Ectodermal cell (in vitro differentiated cells): Measurements from ENCODE around the gene KCTD10.
A peak's percentile ranks its signal among the peaks of the same experiment; 100 is the strongest.

Experiments
- H3K27ac ChIP-seq: 2 replicates; pipeline ENCODE4 v1.7.0; 2013; ENCODE audit warnings: mild to moderate bottlenecking, low read depth, low read length; ENCODE audit not compliant: insufficient read depth, poor library complexity, severe bottlenecking
- H3K27me3 ChIP-seq: 2 replicates; pipeline ENCODE4 v1.7.0; 2013; ENCODE audit warnings: mild to moderate bottlenecking, low read length; ENCODE audit not compliant: insufficient read depth, control insufficient read depth, poor library complexity, severe bottlenecking
- H3K36me3 ChIP-seq: one replicate; pipeline ENCODE4 v1.7.0; 2013; ENCODE audit warnings: low read length; ENCODE audit not compliant: control insufficient read depth, insufficient read depth
- H3K4me1 ChIP-seq: one replicate; pipeline ENCODE4 v1.7.0; 2013; ENCODE audit warnings: low read length; ENCODE audit not compliant: control insufficient read depth, insufficient read depth
- H3K4me3 ChIP-seq: 2 replicates; pipeline ENCODE4 v1.7.0; 2013; ENCODE audit warnings: low read depth, low read length, control low read depth; ENCODE audit not compliant: insufficient read depth
- H3K9me3 ChIP-seq: 2 replicates; pipeline ENCODE4 v1.7.0; 2013; ENCODE audit warnings: mild to moderate bottlenecking, low read length, moderate library complexity; ENCODE audit not compliant: control insufficient read depth
- WGBS, 2 experiments: methylation state at CpG; one replicate each; pipeline ENCODE4 v1.1.7; 2013; ENCODE audit warnings: missing lambda C conversion rate in 2 of 2; 5-methylcytosine and 5-hydroxymethylcytosine counted together

KCTD10 gene

GRCh38 chr12:109487181-109488050 lies 10.3 kb upstream of the KCTD10 start:
- Histone ChIP-seq H3K4me3 (no peak overlapping the region), H3K27ac (no peak overlapping the region), H3K27me3 (no peaks in the 10 kb centered on the region), H3K4me1 (no peaks in the 10 kb centered on the region), H3K36me3 (peaks cover 50% of the 10 kb centered on the region), H3K9me3 (no peaks in the 10 kb centered on the region)
- 94% methylated on average over 9 of the region's 9 CpGs for WGBS, 2 experiments

GRCh38 chr12:109485201-109485600 lies 8.1 kb upstream of the KCTD10 start:
- Histone ChIP-seq H3K36me3 (peaks cover 47% of the 10 kb centered on the region), H3K27me3 (no peaks in the 10 kb centered on the region), H3K4me1 (no peaks in the 10 kb centered on the region), H3K4me3 (no peak overlapping the region), H3K9me3 (no peaks in the 10 kb centered on the region), H3K27ac (no peak overlapping the region)
- WGBS, 2 experiments, result 96% methylated on average over 4 of the region's 4 CpGs

- Histone ChIP-seq H3K27me3 (no peaks in the 10 kb centered on the region), H3K27ac (no peak overlapping the region), H3K4me3 (no peak overlapping the region), H3K4me1 (no peaks in the 10 kb centered on the region), H3K9me3 (no peaks in the 10 kb centered on the region), H3K36me3 (peaks cover 41% of the 10 kb centered on the region)
- WGBS, 2 experiments, result 94 to 97% methylated on average over 11 of the region's 11 CpGs
These were observed 6.2 kb upstream of the KCTD10 start for GRCh38 chr12:109483346-109483745.

- no peak overlapping the region for H3K4me3 ChIP-seq
- H3K36me3 ChIP-seq, result peaks cover 41% of the 10 kb centered on the region
- 91 to 92% methylated on average over 2 of the region's 2 CpGs for WGBS, 2 experiments
- no peaks in the 10 kb centered on the region for H3K9me3 ChIP-seq
- H3K27me3 ChIP-seq, result no peaks in the 10 kb centered on the region
- H3K4me1 ChIP-seq, result no peaks in the 10 kb centered on the region
- no peak overlapping the region for H3K27ac ChIP-seq
These were observed 5.8 kb upstream of the KCTD10 start for GRCh38 chr12:109482894-109483293.

- H3K36me3 ChIP-seq, result peaks cover 38% of the 10 kb centered on the region
- 92 to 100% methylated on average over 2 of the region's 2 CpGs for WGBS, 2 experiments
- no peaks in the 10 kb centered on the region for H3K4me1 ChIP-seq
- no peak overlapping the region for H3K27ac ChIP-seq
- H3K9me3 ChIP-seq, result no peaks in the 10 kb centered on the region
- no peak overlapping the region for H3K4me3 ChIP-seq
- no peaks in the 10 kb centered on the region for H3K27me3 ChIP-seq
These were observed 5.4 kb upstream of the KCTD10 start for GRCh38 chr12:109482491-109482890.

GRCh38 chr12:109481863-109482262 lies 4.8 kb upstream of the KCTD10 start:
- WGBS, 2 experiments, result no CpG with 5 or more reads among the region's 1 CpG
- no peaks in the 10 kb centered on the region for H3K4me1 ChIP-seq
- H3K36me3 ChIP-seq, result peaks cover 32% of the 10 kb centered on the region
- no peak overlapping the region for H3K4me3 ChIP-seq
- H3K9me3 ChIP-seq, result no peaks in the 10 kb centered on the region
- H3K27me3 ChIP-seq, result no peaks in the 10 kb centered on the region
- H3K27ac ChIP-seq, result no peak overlapping the region

- Histone ChIP-seq H3K9me3 (no peaks in the 10 kb centered on the region), H3K36me3 (peaks cover 18% of the 10 kb centered on the region), H3K4me1 (peaks cover 8% of the 10 kb centered on the region), H3K4me3 (no peak overlapping the region), H3K27me3 (no peaks in the 10 kb centered on the region), H3K27ac (no peak overlapping the region)
- 94 to 97% methylated on average over 3 to 4 of the region's 4 CpGs for WGBS, 2 experiments
These were observed 3.3 kb upstream of the KCTD10 start for GRCh38 chr12:109480356-109480755.

- no peak overlapping the region for H3K27ac ChIP-seq
- peaks cover 8% of the 10 kb centered on the region for H3K4me1 ChIP-seq
- no peaks in the 10 kb centered on the region for H3K9me3 ChIP-seq
- H3K4me3 ChIP-seq, result no peak overlapping the region
- WGBS, 2 experiments, result 81 to 91% methylated on average over 1 of the region's 1 CpG
- H3K36me3 ChIP-seq, result peaks cover 13% of the 10 kb centered on the region
- no peaks in the 10 kb centered on the region for H3K27me3 ChIP-seq
These were observed 2.7 kb upstream of the KCTD10 start for GRCh38 chr12:109479761-109480160.

GRCh38 chr12:109477963-109478315 lies 839 bp upstream of the KCTD10 start:
- 13% methylated on average over 9 of the region's 9 CpGs for WGBS, 2 experiments
- H3K27me3 ChIP-seq, result no peaks in the 10 kb centered on the region
- no peaks in the 10 kb centered on the region for H3K9me3 ChIP-seq
- H3K36me3 ChIP-seq, result no peaks in the 10 kb centered on the region
- peak overlapping the region; percentile 91 for H3K4me3 ChIP-seq
- H3K27ac ChIP-seq, result no peak overlapping the region
- H3K4me1 ChIP-seq, result peaks cover 8% of the 10 kb centered on the region

GRCh38 chr12:109476807-109477184 lies 304 bp downstream of the KCTD10 start:
- H3K27ac ChIP-seq, result peak overlapping the region; percentile 87
- WGBS, 2 experiments, result 0% methylated on average over 11 of the region's 11 CpGs

More at GRCh38 chr12:109476807-109477184, 304 bp downstream of the KCTD10 start:
- H3K36me3 ChIP-seq, result no peaks in the 10 kb centered on the region
- no peaks in the 10 kb centered on the region for H3K9me3 ChIP-seq
- no peaks in the 10 kb centered on the region for H3K27me3 ChIP-seq
- peak overlapping the region; percentile 91 for H3K4me3 ChIP-seq
- peaks cover 8% of the 10 kb centered on the region for H3K4me1 ChIP-seq
